Liver (tissue), 9 donors: ENCODE results near the gene C1GALT1. TPM values are rescaled to one million over a fixed set of nuclear protein-coding genes. Genes with fewer than 3 reads are reported as not detected.

ENCODE experiments used
- DNase-seq: peaks from one replicate; pipeline ENCODE4 v3.0.0-alpha.2; 2017; ENCODE audit warnings: low spot score
- H3K27ac ChIP-seq, 2 donors: one replicate each; pipeline ENCODE4 v1.7.0; 2013; ENCODE audit warnings: inconsistent platforms in 2 of 2, low read length in 2 of 2, control low read depth in 1 of 2, low read depth in 1 of 2, mild to moderate bottlenecking in 1 of 2
- H3K27me3 ChIP-seq, 4 donors: one replicate each; pipeline versions ENCODE4 v1.6.1 to v1.7.0; 2013; ENCODE audit warnings: low read length in 3 of 4, inconsistent platforms in 1 of 4, mild to moderate bottlenecking in 1 of 4, moderate library complexity in 1 of 4; ENCODE audit not compliant: control insufficient read depth in 4 of 4, insufficient read depth in 4 of 4
- H3K36me3 ChIP-seq, 4 donors: one replicate each; pipeline versions ENCODE4 v1.6.1 to v1.7.0; 2013; ENCODE audit warnings: low read length in 3 of 4, mild to moderate bottlenecking in 3 of 4, low read depth in 1 of 4, moderate library complexity in 1 of 4; ENCODE audit not compliant: control insufficient read depth in 4 of 4, insufficient read depth in 3 of 4
- H3K4me1 ChIP-seq, 4 donors: one replicate each; pipeline versions ENCODE4 v1.6.1 to v1.7.0; 2013; ENCODE audit warnings: low read length in 3 of 4, mild to moderate bottlenecking in 3 of 4, moderate library complexity in 1 of 4; ENCODE audit not compliant: control insufficient read depth in 4 of 4, insufficient read depth in 4 of 4
- H3K4me3 ChIP-seq, 3 donors: one replicate each; pipeline versions ENCODE4 v1.6.1 to v1.7.0; 2013; ENCODE audit warnings: low read length in 3 of 3, control low read depth in 1 of 3, low read depth in 1 of 3, mild to moderate bottlenecking in 1 of 3
- H3K9ac ChIP-seq, 2 donors: one replicate each; pipeline ENCODE4 v1.7.0; 2013; ENCODE audit warnings: low read length in 2 of 2, mild to moderate bottlenecking in 2 of 2, moderate library complexity in 2 of 2, control low read depth in 1 of 2, low read depth in 1 of 2
- H3K9me3 ChIP-seq, 4 donors: one replicate each; pipeline versions ENCODE4 v1.6.1 to v1.7.0; 2013; ENCODE audit warnings: low read length in 3 of 4; ENCODE audit not compliant: control insufficient read depth in 4 of 4
- EGR1 ChIP-seq, 2 donors: IDR thresholded peaks; 2 replicates each; pipeline ENCODE4 v1.6.1; 2016 to 2018; ENCODE audit warnings: antibody characterized with exemption in 2 of 2, low read depth in 2 of 2
- FOXA1 ChIP-seq: IDR thresholded peaks from 2 replicates; pipeline ENCODE4 v1.6.1; 2016; ENCODE audit warnings: antibody characterized with exemption
- FOXA2 ChIP-seq: IDR thresholded peaks from 2 replicates; pipeline ENCODE4 v1.6.1; 2016; ENCODE audit warnings: antibody characterized with exemption
- GABPA ChIP-seq, 2 donors: IDR thresholded peaks in 1 of 2; conservative IDR thresholded peaks in 1 of 2; 2 replicates each; pipeline ENCODE4 v1.6.1; 2016; ENCODE audit warnings: antibody characterized with exemption in 2 of 2, mild to moderate bottlenecking in 1 of 2, moderate library complexity in 1 of 2
- HNF4A ChIP-seq, 2 donors: conservative IDR thresholded peaks; 2 replicates each; pipeline ENCODE4 v1.6.1; 2016; ENCODE audit warnings: antibody characterized with exemption in 2 of 2, mild to moderate bottlenecking in 2 of 2
- HNF4G ChIP-seq: IDR thresholded peaks from 2 replicates; pipeline ENCODE4 v1.6.1; 2016; ENCODE audit warnings: antibody characterized with exemption
- NR2F2 ChIP-seq: IDR thresholded peaks from 2 replicates; pipeline ENCODE4 v1.6.1; 2016; ENCODE audit warnings: antibody characterized with exemption
- RAD21 ChIP-seq, 2 donors: IDR thresholded peaks; 2 replicates each; pipeline ENCODE4 v1.6.1; 2016; ENCODE audit warnings: antibody characterized with exemption in 2 of 2, mild to moderate bottlenecking in 2 of 2
- RXRA ChIP-seq, 2 donors: IDR thresholded peaks; 2 replicates each; pipeline ENCODE4 v1.6.1; 2017 to 2018; ENCODE audit warnings: antibody characterized with exemption in 2 of 2, mild to moderate bottlenecking in 1 of 2
- SP1 ChIP-seq: IDR thresholded peaks from 2 replicates; pipeline ENCODE4 v1.6.1; 2018; ENCODE audit warnings: antibody characterized with exemption, mild to moderate bottlenecking
- TAF1 ChIP-seq: conservative IDR thresholded peaks from 2 replicates; pipeline ENCODE4 v1.6.1; 2016; ENCODE audit warnings: antibody characterized with exemption, mild to moderate bottlenecking
- YY1 ChIP-seq: IDR thresholded peaks from 2 replicates; pipeline ENCODE4 v1.6.1; 2016; ENCODE audit warnings: antibody characterized with exemption, mild to moderate bottlenecking
- WGBS: extraction: QIAGEN DNeasy Blood & Tissue Kit; methylation state at CpG from one replicate; pipeline ENCODE4 v1.1.7; 2013; 5-methylcytosine and 5-hydroxymethylcytosine counted together
- polyA plus RNA-seq, 2 donors: library from polyadenylated mRNA; stranded (reverse) in 1 of 2; unstranded in 1 of 2; fragments of 200-250 nt in 1 of 2; fragments of >200 nt in 1 of 2; fragmentation: Nextera tagmentation in 1 of 2; extraction: Ambion mirVana in 1 of 2; gene quantifications; one replicate each; pipeline versions ENCODE4 v1.2.1 to v1.2.3, GENCODE V29; 2013 to 2015
- total RNA-seq, 2 donors: library from RNA; depleted of rRNA; stranded (reverse); fragments of >200 nt; gene quantifications; one replicate each; pipeline ENCODE4 v1.2.3, GENCODE V29; 2014
- TF ChIP-seq, protein P1 (sequence below): IDR thresholded peaks from 2 replicates; pipeline ENCODE4 v1.6.1; 2016; ENCODE audit warnings: antibody characterized with exemption
- TF ChIP-seq, protein P2 (sequence below): IDR thresholded peaks from 2 replicates; pipeline ENCODE4 v1.6.1; 2016; ENCODE audit warnings: antibody characterized with exemption
- TF ChIP-seq, protein P3 (sequence below): IDR thresholded peaks from 2 replicates; pipeline ENCODE4 v1.6.1; 2016; ENCODE audit warnings: antibody characterized with exemption, mild to moderate bottlenecking
- TF ChIP-seq, protein P4 (sequence below): fragments of 150-350 bp; IDR thresholded peaks from 2 replicates; pipeline ENCODE4 v1.5.1; 2017; ENCODE audit warnings: improper control_type of control experiment, low read depth, low read length; ENCODE audit not compliant: missing input control
- donor health status: healthy.
- donor health status: healthy.
- donor health status: healthy.
- donor health status: healthy.
- donor health status: healthy.

C1GALT1 gene
- total and polyA plus RNA-seq, 4 donors: 5.6 to 28.6 (median 12.5) TPM

DNA sequence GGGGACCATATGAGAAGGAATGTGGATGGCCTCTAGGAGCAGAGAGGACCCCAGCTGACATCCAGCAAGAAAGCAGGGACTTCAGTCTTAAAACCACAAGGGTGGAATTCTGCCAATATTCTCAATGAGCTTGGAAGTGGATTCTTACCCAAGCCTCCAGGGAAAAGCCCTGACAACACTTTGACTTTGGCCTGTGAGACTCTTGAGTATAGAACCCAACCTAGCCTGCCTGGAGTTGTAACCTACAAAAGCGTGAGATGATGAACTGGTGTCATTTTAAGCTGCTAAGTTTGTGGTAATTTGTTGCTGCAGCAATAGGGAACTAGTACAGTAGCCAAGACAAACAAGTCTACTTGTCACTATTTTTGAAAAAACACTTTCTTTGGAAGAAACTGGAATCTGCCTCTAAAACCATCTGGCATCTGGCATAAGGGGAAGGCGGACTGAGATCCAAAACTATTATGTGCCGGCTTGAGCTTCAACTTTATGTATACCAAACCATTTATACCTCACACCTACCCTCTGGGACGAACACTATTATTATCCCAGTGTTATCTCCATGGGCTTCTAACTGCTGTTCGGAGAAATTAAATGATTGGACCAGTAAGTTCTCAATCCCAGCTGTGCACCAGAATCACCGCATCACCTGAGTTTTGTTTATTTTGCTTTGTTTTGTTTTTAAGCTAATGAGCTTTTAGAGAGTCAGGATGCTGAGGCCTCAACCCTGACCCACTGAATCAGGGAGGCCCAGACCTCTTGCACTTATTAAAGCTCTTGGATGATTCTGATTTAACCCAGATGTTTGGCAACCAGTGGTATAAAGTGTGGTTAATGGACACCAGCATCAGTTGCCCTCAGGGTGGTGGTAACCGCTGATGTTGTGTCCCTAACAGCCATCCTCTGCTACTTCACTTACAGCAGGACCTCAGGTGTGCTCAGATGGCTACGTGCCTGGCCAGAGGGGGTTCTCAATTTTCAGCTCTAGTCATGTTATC lies 83.0 kb downstream of the C1GALT1 start:
- no peak overlapping the region for H3K27ac ChIP-seq
- no peaks in the 10 kb centered on the region for H3K4me1 ChIP-seq
- H3K9ac ChIP-seq: no peak overlapping the region
- DNase-seq: no peak
- H3K9me3 ChIP-seq: no peaks in the 10 kb centered on the region
- H3K27me3 ChIP-seq: no peaks in the 10 kb centered on the region
- no peaks in the 10 kb centered on the region for H3K36me3 ChIP-seq
- 91% methylated on average over 8 of the region's 8 CpGs for WGBS
- no peak overlapping the region for H3K4me3 ChIP-seq
- no peak for TF ChIP-seq EGR1 (IDR thresholded peaks at IDR 0.05; ENCODE audit: low read depth in 2 of 2)
- TF ChIP-seq GABPA (IDR thresholded peaks at IDR 0.05 in 1 of 2, conservative IDR thresholded peaks at IDR 0.05 in 1 of 2): no peak
- no peak for TF ChIP-seq SP1
- no peak for TF ChIP-seq RXRA (IDR thresholded peaks at IDR 0.05)
- TF ChIP-seq HNF4G: no peak
- TF ChIP-seq, protein P1, sequence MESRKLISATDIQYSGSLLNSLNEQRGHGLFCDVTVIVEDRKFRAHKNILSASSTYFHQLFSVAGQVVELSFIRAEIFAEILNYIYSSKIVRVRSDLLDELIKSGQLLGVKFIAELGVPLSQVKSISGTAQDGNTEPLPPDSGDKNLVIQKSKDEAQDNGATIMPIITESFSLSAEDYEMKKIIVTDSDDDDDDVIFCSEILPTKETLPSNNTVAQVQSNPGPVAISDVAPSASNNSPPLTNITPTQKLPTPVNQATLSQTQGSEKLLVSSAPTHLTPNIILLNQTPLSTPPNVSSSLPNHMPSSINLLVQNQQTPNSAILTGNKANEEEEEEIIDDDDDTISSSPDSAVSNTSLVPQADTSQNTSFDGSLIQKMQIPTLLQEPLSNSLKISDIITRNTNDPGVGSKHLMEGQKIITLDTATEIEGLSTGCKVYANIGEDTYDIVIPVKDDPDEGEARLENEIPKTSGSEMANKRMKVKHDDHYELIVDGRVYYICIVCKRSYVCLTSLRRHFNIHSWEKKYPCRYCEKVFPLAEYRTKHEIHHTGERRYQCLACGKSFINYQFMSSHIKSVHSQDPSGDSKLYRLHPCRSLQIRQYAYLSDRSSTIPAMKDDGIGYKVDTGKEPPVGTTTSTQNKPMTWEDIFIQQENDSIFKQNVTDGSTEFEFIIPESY: no peak
- TF ChIP-seq, protein P2, sequence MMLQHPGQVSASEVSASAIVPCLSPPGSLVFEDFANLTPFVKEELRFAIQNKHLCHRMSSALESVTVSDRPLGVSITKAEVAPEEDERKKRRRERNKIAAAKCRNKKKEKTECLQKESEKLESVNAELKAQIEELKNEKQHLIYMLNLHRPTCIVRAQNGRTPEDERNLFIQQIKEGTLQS: no peak
- no peak for TF ChIP-seq HNF4A (conservative IDR thresholded peaks at IDR 0.05)
- TF ChIP-seq, protein P3, sequence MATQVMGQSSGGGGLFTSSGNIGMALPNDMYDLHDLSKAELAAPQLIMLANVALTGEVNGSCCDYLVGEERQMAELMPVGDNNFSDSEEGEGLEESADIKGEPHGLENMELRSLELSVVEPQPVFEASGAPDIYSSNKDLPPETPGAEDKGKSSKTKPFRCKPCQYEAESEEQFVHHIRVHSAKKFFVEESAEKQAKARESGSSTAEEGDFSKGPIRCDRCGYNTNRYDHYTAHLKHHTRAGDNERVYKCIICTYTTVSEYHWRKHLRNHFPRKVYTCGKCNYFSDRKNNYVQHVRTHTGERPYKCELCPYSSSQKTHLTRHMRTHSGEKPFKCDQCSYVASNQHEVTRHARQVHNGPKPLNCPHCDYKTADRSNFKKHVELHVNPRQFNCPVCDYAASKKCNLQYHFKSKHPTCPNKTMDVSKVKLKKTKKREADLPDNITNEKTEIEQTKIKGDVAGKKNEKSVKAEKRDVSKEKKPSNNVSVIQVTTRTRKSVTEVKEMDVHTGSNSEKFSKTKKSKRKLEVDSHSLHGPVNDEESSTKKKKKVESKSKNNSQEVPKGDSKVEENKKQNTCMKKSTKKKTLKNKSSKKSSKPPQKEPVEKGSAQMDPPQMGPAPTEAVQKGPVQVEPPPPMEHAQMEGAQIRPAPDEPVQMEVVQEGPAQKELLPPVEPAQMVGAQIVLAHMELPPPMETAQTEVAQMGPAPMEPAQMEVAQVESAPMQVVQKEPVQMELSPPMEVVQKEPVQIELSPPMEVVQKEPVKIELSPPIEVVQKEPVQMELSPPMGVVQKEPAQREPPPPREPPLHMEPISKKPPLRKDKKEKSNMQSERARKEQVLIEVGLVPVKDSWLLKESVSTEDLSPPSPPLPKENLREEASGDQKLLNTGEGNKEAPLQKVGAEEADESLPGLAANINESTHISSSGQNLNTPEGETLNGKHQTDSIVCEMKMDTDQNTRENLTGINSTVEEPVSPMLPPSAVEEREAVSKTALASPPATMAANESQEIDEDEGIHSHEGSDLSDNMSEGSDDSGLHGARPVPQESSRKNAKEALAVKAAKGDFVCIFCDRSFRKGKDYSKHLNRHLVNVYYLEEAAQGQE: no peak
- TF ChIP-seq YY1: no peak
- no peak for TF ChIP-seq NR2F2
- no peak for TF ChIP-seq RAD21 (IDR thresholded peaks at IDR 0.05)

DNA sequence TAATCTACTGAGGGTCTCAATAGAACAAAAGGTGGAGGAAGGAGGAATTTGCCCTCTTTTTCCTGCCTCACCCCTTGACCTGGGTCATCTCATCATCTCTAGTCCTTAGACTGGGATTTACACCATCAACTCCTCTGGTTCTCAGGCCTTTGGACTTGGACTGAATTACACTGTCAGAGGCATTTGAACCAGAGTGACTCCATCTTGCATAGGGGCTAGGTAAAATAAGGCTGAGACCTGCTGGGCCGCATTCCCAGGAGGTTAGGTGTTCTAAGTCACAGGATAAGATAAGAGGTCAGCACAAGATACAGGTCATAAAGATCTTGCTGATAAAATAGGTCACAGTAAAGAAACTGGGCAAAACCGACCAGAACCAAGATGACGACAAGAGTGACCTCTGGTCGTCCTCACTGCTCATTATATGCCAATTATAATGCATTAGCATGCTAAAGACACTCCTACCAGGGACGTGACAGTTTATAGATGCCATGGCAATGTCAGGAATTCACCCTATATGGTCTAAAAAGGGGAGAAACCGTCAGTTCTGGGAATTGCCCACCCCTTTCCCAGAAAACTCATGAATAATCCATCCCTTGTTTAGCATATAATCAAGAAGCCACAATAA lies 84.0 kb downstream of the C1GALT1 start:
- no peaks in the 10 kb centered on the region for H3K9me3 ChIP-seq
- no peak overlapping the region for H3K4me3 ChIP-seq
- H3K4me1 ChIP-seq: no peaks in the 10 kb centered on the region
- no peaks in the 10 kb centered on the region for H3K36me3 ChIP-seq
- DNase-seq: no peak
- no peak overlapping the region for H3K27ac ChIP-seq
- WGBS: 60% methylated on average over 6 of the region's 6 CpGs
- H3K9ac ChIP-seq: no peak overlapping the region
- no peaks in the 10 kb centered on the region for H3K27me3 ChIP-seq
- TF ChIP-seq, protein P4, sequence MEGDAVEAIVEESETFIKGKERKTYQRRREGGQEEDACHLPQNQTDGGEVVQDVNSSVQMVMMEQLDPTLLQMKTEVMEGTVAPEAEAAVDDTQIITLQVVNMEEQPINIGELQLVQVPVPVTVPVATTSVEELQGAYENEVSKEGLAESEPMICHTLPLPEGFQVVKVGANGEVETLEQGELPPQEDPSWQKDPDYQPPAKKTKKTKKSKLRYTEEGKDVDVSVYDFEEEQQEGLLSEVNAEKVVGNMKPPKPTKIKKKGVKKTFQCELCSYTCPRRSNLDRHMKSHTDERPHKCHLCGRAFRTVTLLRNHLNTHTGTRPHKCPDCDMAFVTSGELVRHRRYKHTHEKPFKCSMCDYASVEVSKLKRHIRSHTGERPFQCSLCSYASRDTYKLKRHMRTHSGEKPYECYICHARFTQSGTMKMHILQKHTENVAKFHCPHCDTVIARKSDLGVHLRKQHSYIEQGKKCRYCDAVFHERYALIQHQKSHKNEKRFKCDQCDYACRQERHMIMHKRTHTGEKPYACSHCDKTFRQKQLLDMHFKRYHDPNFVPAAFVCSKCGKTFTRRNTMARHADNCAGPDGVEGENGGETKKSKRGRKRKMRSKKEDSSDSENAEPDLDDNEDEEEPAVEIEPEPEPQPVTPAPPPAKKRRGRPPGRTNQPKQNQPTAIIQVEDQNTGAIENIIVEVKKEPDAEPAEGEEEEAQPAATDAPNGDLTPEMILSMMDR: no peak
- TF ChIP-seq TAF1: no peak
- no peak for TF ChIP-seq HNF4A (conservative IDR thresholded peaks at IDR 0.05)
- TF ChIP-seq EGR1 (IDR thresholded peaks at IDR 0.05; ENCODE audit: low read depth in 2 of 2): no peak
- TF ChIP-seq, protein P1: no peak
- no peak for TF ChIP-seq NR2F2
- TF ChIP-seq RXRA (IDR thresholded peaks at IDR 0.05): no peak
- TF ChIP-seq RAD21 (IDR thresholded peaks at IDR 0.05): no peak
- no peak for TF ChIP-seq HNF4G
- TF ChIP-seq FOXA2: no peak
- no peak for TF ChIP-seq FOXA1
- no peak for TF ChIP-seq YY1
- TF ChIP-seq, protein P2: no peak
- TF ChIP-seq GABPA (IDR thresholded peaks at IDR 0.05 in 1 of 2, conservative IDR thresholded peaks at IDR 0.05 in 1 of 2): no peak
